HepG2 (cell line): Measurements from ENCODE around the gene NDUFB8. TPM values are rescaled to one million over a fixed set of nuclear protein-coding genes. Genes with fewer than 3 reads are reported as not detected.

Experiments used
- CBX1 ChIP-seq: IDR thresholded peaks from one replicate; pipeline ENCODE4 v1.6.1; 2016; ENCODE audit warnings: antibody characterized with exemption, low read depth
- CSRNP2 ChIP-seq: sonication (generic); formaldehyde crosslinking; conservative IDR thresholded peaks from 2 replicates; pipeline ENCODE4 v1.8.0; 2022; ENCODE audit warnings: low read depth, missing genetic modification reagents
- FOSL2 ChIP-seq: sonication (generic); formaldehyde crosslinking; IDR thresholded peaks from 2 replicates; pipeline ENCODE4 v1.4.0; 2020; ENCODE audit warnings: missing genetic modification reagents
- GABPB1 ChIP-seq: IDR thresholded peaks from 2 replicates; pipeline ENCODE4 v1.6.1; 2016; ENCODE audit warnings: mild to moderate bottlenecking, missing genetic modification reagents, moderate library complexity, missing compliant biosample characterization
- KDM1A ChIP-seq: IDR thresholded peaks from 2 replicates; pipeline ENCODE4 v1.6.1; 2016; ENCODE audit warnings: missing compliant biosample characterization
- KDM2A ChIP-seq: sonication (generic); formaldehyde crosslinking; IDR thresholded peaks from 2 replicates; pipeline ENCODE4 v1.4.0; 2020; ENCODE audit warnings: low read depth, missing genetic modification reagents, borderline replicate concordance
- REL ChIP-seq: sonication (generic); formaldehyde crosslinking; conservative IDR thresholded peaks from 2 replicates; pipeline ENCODE4 v1.8.0; 2022; ENCODE audit warnings: mild to moderate bottlenecking, missing genetic modification reagents, moderate library complexity
- RXRA ChIP-seq: sonication (generic); formaldehyde crosslinking; IDR thresholded peaks from 2 replicates; pipeline ENCODE4 v1.5.1; 2020; ENCODE audit warnings: missing genetic modification reagents
- SIX1 ChIP-seq: sonication (generic); formaldehyde crosslinking; IDR thresholded peaks from 2 replicates; pipeline ENCODE4 v1.4.0; 2020; ENCODE audit warnings: missing genetic modification reagents, borderline replicate concordance
- SMAD9 ChIP-seq: sonication (generic); formaldehyde crosslinking; IDR thresholded peaks from 2 replicates; pipeline ENCODE4 v1.5.1; 2020; ENCODE audit warnings: mild to moderate bottlenecking, missing genetic modification reagents
- TAF1 ChIP-seq: sonication (generic); formaldehyde crosslinking; IDR thresholded peaks from 2 replicates; pipeline ENCODE4 v1.4.0; 2020; ENCODE audit warnings: missing genetic modification reagents
- ZBTB7A ChIP-seq: sonication (generic); formaldehyde crosslinking; IDR thresholded peaks from 2 replicates; pipeline ENCODE4 v1.8.0; 2022; ENCODE audit warnings: mild to moderate bottlenecking, missing genetic modification reagents
- ZMYM2 ChIP-seq: sonication (generic); formaldehyde crosslinking; IDR thresholded peaks from 2 replicates; pipeline ENCODE4 v1.8.0; 2022; ENCODE audit warnings: mild to moderate bottlenecking, missing genetic modification reagents
- ZNF232 ChIP-seq: sonication (generic); formaldehyde crosslinking; IDR thresholded peaks from 2 replicates; pipeline ENCODE4 v1.4.0; 2020; ENCODE audit warnings: missing genetic modification reagents, borderline replicate concordance
- ZNF282 ChIP-seq: fragments of 450-650 bp; IDR thresholded peaks from 2 replicates; pipeline ENCODE4 v1.6.1; 2018; ENCODE audit not compliant: partially characterized antibody
- ZNF350 ChIP-seq: sonication (generic); formaldehyde crosslinking; IDR thresholded peaks from 2 replicates; pipeline ENCODE4 v1.4.0; 2020; ENCODE audit warnings: mild to moderate bottlenecking, low read depth, missing genetic modification reagents, borderline replicate concordance
- ZNF501 ChIP-seq: sonication (generic); formaldehyde crosslinking; IDR thresholded peaks from 2 replicates; pipeline ENCODE4 v1.5.1; 2020; ENCODE audit warnings: mild to moderate bottlenecking, moderate library complexity, missing genetic modification reagents
- ZNF564 ChIP-seq: sonication (generic); formaldehyde crosslinking; IDR thresholded peaks from 2 replicates; pipeline ENCODE4 v1.8.1; 2023; ENCODE audit warnings: mild to moderate bottlenecking, missing genetic modification reagents
- ZNF607 ChIP-seq: sonication (generic); formaldehyde crosslinking; IDR thresholded peaks from 2 replicates; pipeline ENCODE4 v1.5.1; 2020; ENCODE audit warnings: missing genetic modification reagents, mild to moderate bottlenecking, borderline replicate concordance
- ZNF616 ChIP-seq: sonication (generic); formaldehyde crosslinking; IDR thresholded peaks from 2 replicates; pipeline ENCODE4 v1.5.0; 2020; ENCODE audit warnings: low read depth, mild to moderate bottlenecking, missing genetic modification reagents
- polyA plus RNA-seq, 8 experiments: library from polyadenylated mRNA; depleted of rRNA in 3 of 8; stranded (reverse) in 7 of 8; unstranded in 1 of 8; fragments of >200 nt; fragmentation: Illumina TruSeq in 4 of 8; extraction: Trizol in 4 of 8; gene quantifications; 2 replicates each; pipeline versions ENCODE4 v1.2.1 to v1.2.3, GENCODE V29; 2011 to 2016; ENCODE audit warnings: low read depth in 4 of 8, missing spikeins in 1 of 8, mixed read lengths in 1 of 8; ENCODE audit not compliant: insufficient read depth in 1 of 8
- total RNA-seq, 5 experiments: library from RNA; depleted of rRNA; stranded (reverse); fragments of >200 nt; fragmentation: Illumina TruSeq; extraction: Trizol; gene quantifications; 2 replicates each; pipeline ENCODE4 v1.2.3, GENCODE V29; 2016; ENCODE audit warnings: low read depth in 1 of 5
- TF ChIP-seq, protein P1 (sequence below): IDR thresholded peaks from 2 replicates; pipeline ENCODE4 v1.6.1; 2016
- TF ChIP-seq, protein P2 (sequence below): sonication (generic); formaldehyde crosslinking; IDR thresholded peaks from 2 replicates; pipeline ENCODE4 v1.8.0; 2022; ENCODE audit warnings: missing genetic modification reagents, mild to moderate bottlenecking, inconsistent platforms, borderline replicate concordance
- TF ChIP-seq, protein P3 (sequence below), 2 experiments: sonication (generic) in 1 of 2; formaldehyde crosslinking in 1 of 2; IDR thresholded peaks; 2 replicates each; pipeline versions ENCODE4 v1.4.0 to v1.6.1; 2018 to 2020; ENCODE audit warnings: missing genetic modification reagents in 2 of 2, borderline replicate concordance in 1 of 2, low read depth in 1 of 2, mild to moderate bottlenecking in 1 of 2, missing biosample characterization in 1 of 2
- TF ChIP-seq, protein P4 (sequence below): sonication (generic); formaldehyde crosslinking; IDR thresholded peaks from 2 replicates; pipeline ENCODE4 v1.4.0; 2020; ENCODE audit warnings: mild to moderate bottlenecking, missing genetic modification reagents

Gene NDUFB8
- total and polyA plus RNA-seq, 2 of the 13 experiments (the other 11 are each of a cell fraction or from before 2014, with no cell fraction given): 210 to 216 TPM

DNA sequence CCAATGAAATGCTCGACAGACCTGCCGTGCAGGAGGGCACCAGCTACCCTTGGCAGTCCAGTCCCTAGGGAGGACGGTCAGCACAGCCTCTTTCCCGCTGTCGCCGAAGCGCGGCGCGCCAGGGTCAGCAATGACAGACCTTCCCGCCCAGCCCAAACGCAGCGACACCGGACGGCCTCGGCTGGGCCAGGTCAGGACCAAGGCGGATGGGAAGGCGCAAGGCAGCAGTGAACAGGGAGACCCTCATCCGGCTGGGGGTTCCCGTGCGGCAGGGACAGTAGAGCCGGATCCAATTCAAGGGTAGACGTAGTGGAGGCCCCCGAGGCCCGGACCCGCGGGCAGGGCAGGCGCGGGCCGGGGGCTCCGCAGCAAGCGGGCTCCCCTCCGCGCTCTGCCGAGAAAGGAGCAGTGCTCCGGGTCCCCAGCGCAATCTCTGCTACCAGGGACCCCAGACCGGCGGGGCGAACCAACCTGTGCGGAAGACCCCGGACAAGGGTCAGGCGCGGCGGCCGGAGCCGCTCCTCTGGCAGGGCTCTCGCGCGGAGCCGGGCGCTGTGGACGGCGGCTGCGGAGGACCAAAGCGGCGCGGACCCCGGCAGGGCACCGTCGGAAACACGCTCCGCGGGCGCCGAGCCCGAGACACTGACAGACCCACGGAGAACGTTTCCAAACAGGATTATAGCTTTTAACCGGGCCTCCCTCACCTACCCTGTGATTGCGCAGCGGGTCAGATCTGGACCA lies 10.2 kb downstream of the NDUFB8 start, which contains the start of gene SEC31B (continued):
- TF ChIP-seq CSRNP2 (CRISPR knock-in tag) (no peak), KDM2A (CRISPR knock-in tag) (peak; percentile 93), SMAD9 (CRISPR knock-in tag) (no peak), SIX1 (CRISPR knock-in tag) (no peak), ZMYM2 (CRISPR knock-in tag) (peak; percentile 43; the same call in 1 of the 2 replicates), ZNF501 (CRISPR knock-in tag) (peak; percentile 91), KDM1A (CRISPR knock-in tag) (no peak), ZNF564 (no peak), ZNF282 (no peak), ZNF607 (CRISPR knock-in tag) (peak; percentile 72; the same call in 1 of the 2 replicates), CBX1 (no peak), GABPB1 (CRISPR knock-in tag) (peak; percentile 54; the same call in 1 of the 2 replicates), ZNF232 (CRISPR knock-in tag) (0 out of 2 replicates have a peak, but pooled peaks have one; percentile 28), TAF1 (peak; percentile 57; the same call in 1 of the 2 replicates), FOSL2 (CRISPR knock-in tag) (0 out of 2 replicates have a peak, but pooled peaks have one; percentile 7), ZNF350 (CRISPR knock-in tag) (0 out of 2 replicates have a peak, but pooled peaks have one; percentile 20), RXRA (peak; percentile 35; the same call in 1 of the 2 replicates), ZNF616 (CRISPR knock-in tag) (no peak), ZBTB7A (CRISPR knock-in tag) (0 out of 2 replicates have a peak, but pooled peaks have one; percentile 31), REL (no peak)
- TF ChIP-seq, protein P1, sequence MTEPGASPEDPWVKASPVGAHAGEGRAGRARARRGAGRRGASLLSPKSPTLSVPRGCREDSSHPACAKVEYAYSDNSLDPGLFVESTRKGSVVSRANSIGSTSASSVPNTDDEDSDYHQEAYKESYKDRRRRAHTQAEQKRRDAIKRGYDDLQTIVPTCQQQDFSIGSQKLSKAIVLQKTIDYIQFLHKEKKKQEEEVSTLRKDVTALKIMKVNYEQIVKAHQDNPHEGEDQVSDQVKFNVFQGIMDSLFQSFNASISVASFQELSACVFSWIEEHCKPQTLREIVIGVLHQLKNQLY (CRISPR knock-in tag): no peak
- TF ChIP-seq, protein P2, sequence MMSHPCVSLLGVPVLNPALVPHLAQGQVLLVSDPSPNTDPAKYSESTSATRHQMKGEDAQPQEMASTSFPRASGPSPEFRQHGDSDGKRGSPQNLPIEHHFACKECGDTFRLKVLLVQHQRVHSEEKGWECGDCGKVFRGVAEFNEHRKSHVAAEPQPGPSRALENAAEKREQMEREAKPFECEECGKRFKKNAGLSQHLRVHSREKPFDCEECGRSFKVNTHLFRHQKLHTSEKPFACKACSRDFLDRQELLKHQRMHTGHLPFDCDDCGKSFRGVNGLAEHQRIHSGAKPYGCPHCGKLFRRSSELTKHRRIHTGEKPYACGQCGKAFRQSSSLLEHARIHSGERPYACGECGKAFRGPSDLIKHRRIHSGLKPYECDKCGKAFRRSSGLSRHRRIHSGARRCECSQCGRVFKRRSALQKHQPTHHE (CRISPR knock-in tag): peak; percentile 51; the same call in 1 of the 2 replicates
- TF ChIP-seq, protein P3, sequence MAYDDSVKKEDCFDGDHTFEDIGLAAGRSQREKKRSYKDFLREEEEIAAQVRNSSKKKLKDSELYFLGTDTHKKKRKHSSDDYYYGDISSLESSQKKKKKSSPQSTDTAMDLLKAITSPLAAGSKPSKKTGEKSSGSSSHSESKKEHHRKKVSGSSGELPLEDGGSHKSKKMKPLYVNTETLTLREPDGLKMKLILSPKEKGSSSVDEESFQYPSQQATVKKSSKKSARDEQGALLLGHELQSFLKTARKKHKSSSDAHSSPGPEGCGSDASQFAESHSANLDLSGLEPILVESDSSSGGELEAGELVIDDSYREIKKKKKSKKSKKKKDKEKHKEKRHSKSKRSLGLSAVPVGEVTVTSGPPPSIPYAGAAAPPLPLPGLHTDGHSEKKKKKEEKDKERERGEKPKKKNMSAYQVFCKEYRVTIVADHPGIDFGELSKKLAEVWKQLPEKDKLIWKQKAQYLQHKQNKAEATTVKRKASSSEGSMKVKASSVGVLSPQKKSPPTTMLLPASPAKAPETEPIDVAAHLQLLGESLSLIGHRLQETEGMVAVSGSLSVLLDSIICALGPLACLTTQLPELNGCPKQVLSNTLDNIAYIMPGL (CRISPR knock-in tag; IDR thresholded peaks at IDR 0.05; ENCODE audit: borderline replicate concordance in 1 of 2, low read depth in 1 of 2): peak; percentile 91 to 96
- TF ChIP-seq, protein P4, sequence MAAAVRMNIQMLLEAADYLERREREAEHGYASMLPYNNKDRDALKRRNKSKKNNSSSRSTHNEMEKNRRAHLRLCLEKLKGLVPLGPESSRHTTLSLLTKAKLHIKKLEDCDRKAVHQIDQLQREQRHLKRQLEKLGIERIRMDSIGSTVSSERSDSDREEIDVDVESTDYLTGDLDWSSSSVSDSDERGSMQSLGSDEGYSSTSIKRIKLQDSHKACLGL (CRISPR knock-in tag): peak; percentile 65; the same call in 1 of the 2 replicates
